Panc1 (cell line): ENCODE measurements around the gene MPP2. TPM values are rescaled to one million over a fixed set of nuclear protein-coding genes. Genes with fewer than 3 reads are reported as not detected.

Source experiments
- ATAC-seq: fragments of 200-7000 bp; cut with Tn5 transposase; 2 replicates; pipeline ENCODE4 v1.9.1; 2020; ENCODE audit warnings: mild to moderate bottlenecking, moderate library complexity
- BruUV-seq: library from RNA; stranded (reverse); fragments of 400-500 nt; replicated peaks from 2 replicates; lab custom pipeline; 2021; lab: Mats Ljungman, UMichigan
- CTCF ChIA-PET: fragments of 300-600 bp; sonication (Branson Sonifier 250); formaldehyde crosslinking; loops from one replicate; lab custom pipeline; 2022; ENCODE audit warnings: antibody characterized with exemption; lab: Charles Lee
- POLR2A ChIA-PET: fragments of 300-600 bp; sonication (Branson Sonifier 250); formaldehyde crosslinking; loops from one replicate; lab custom pipeline; 2022; ENCODE audit warnings: antibody characterized with exemption; lab: Charles Lee
- DNase-seq: peaks from one replicate; pipeline ENCODE4 v3.0.0-alpha.2; 2010; ENCODE audit warnings: low read depth, low spot score
- H3K27ac ChIP-seq: 2 replicates; pipeline ENCODE4 v1.5.1; 2011; ENCODE audit warnings: mild to moderate bottlenecking, low read length, inconsistent platforms
- H3K27me3 ChIP-seq: fragments of 200-500 bp; sonication (Bioruptor generic); 2 replicates; pipeline ENCODE4 v1.6.0; 2014; ENCODE audit warnings: low read length, inconsistent platforms; ENCODE audit not compliant: control insufficient read depth, insufficient read depth
- H3K36me3 ChIP-seq: fragments of 200-500 bp; sonication (Bioruptor generic); 2 replicates; pipeline ENCODE4 v1.5.1; 2014; ENCODE audit warnings: inconsistent platforms, mild to moderate bottlenecking, low read length, moderate library complexity; ENCODE audit not compliant: control insufficient read depth, insufficient read depth
- H3K4me1 ChIP-seq: 2 replicates; pipeline ENCODE4 v1.5.1; 2011; ENCODE audit warnings: inconsistent platforms, mild to moderate bottlenecking, low read length, moderate library complexity; ENCODE audit not compliant: control insufficient read depth, insufficient read depth
- H3K4me3 ChIP-seq, 2 experiments: 2 replicates each; pipeline ENCODE4 v1.5.1; 2011 to 2012; ENCODE audit warnings: low read depth in 2 of 2, low read length in 2 of 2, mild to moderate bottlenecking in 2 of 2, inconsistent platforms in 1 of 2, moderate library complexity in 1 of 2
- H3K9me3 ChIP-seq: fragments of 200-500 bp; sonication (Bioruptor generic); 2 replicates; pipeline ENCODE4 v1.5.1; 2014; ENCODE audit warnings: low read depth, mild to moderate bottlenecking, inconsistent platforms, low read length, moderate library complexity; ENCODE audit not compliant: control insufficient read depth, insufficient read depth
- CTCF ChIP-seq: fragments of 450-650 bp; IDR thresholded peaks from 2 replicates; pipeline ENCODE4 v1.5.1; 2017; ENCODE audit warnings: mild to moderate bottlenecking
- POLR2AphosphoS5 ChIP-seq: IDR thresholded peaks from 2 replicates; pipeline ENCODE4 v1.6.1; 2012; ENCODE audit warnings: mild to moderate bottlenecking, low read depth, low read length, moderate library complexity
- REST ChIP-seq, 2 experiments: IDR thresholded peaks; 2 replicates each; pipeline ENCODE4 v1.6.1; 2011 to 2012; ENCODE audit warnings: low read depth in 2 of 2, control low read depth in 1 of 2, low read length in 1 of 2, mild to moderate bottlenecking in 1 of 2, moderate library complexity in 1 of 2; ENCODE audit not compliant: insufficient read depth in 1 of 2
- SIN3A ChIP-seq: IDR thresholded peaks from 2 replicates; pipeline ENCODE4 v1.6.1; 2012; ENCODE audit warnings: low read depth, mild to moderate bottlenecking, low read length, moderate library complexity, borderline replicate concordance; ENCODE audit not compliant: insufficient read depth
- TCF7L2 ChIP-seq: IDR thresholded peaks from 2 replicates; pipeline ENCODE4 v1.6.1; 2011; ENCODE audit warnings: mild to moderate bottlenecking, low read depth, low read length, inconsistent platforms
- in situ Hi-C: cut with HindIII; loops from 2 replicates; pipeline ENCODE4 v1.10.0; 2016; ENCODE audit warnings: low sequenced_read_pairs, low pct_unique_long_range_greater_than_20kb
- intact Hi-C: fragments of 100-400 bp; cut with micrococcal nuclease; formaldehyde crosslinking; loops from one replicate; pipeline ENCODE4 v1.10.0; 2022; ENCODE audit not compliant: unreplicated experiment
- total RNA-seq: library from RNA; stranded (reverse); gene quantifications from one replicate; pipeline ENCODE4 v1.2.1, GENCODE V29; 2021; ENCODE audit not compliant: unreplicated experiment

Gene MPP2
- total RNA-seq, 1 experiment from 2014 or later, result 3.5 TPM

GRCh38 chr17:43840814-43841213 is 66.5 kb downstream of the MPP2 start:
- in situ Hi-C loops (no loop called here), intact Hi-C loops (no loop called here)
- no peaks in the 10 kb centered on the region for H3K36me3 ChIP-seq
- BruUV-seq, result no TSS peak
- ATAC-seq, result peak; percentile 54; the same call in 1 of the 2 replicates
- H3K4me3 ChIP-seq, result no peak overlapping the region
- ChIA-PET POLR2A (no interaction called here), CTCF (no interaction called here)
- no peaks in the 10 kb centered on the region for H3K9me3 ChIP-seq
- H3K4me1 ChIP-seq, result peaks cover 27% of the 10 kb centered on the region
- H3K27ac ChIP-seq, result no peak overlapping the region
- H3K27me3 ChIP-seq, result no peaks in the 10 kb centered on the region
- DNase-seq, result no peak
- TF ChIP-seq CTCF (peak; percentile 55; the same call in 1 of the 2 replicates), POLR2AphosphoS5 (no peak)

DNA sequence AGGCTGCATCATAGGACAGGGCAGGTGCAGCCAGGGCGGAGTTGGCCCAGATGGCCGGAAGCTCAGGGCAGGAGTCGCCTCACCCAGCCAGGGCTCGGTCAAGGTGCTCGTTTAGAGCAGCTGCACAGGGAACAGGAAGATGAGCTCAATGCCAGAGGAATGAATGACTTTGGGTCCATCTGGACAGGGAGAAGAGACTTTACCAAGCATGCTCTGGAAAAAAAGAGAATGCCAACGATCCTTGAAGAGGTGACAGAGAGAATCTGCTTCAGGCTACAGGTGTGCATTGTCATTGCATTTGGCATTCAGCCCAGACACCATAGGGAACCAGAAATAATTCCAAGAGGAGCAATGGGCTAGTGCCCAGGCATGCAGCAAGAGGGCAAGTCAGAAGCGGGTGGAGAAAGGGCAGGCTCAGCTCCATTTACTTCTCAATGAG is 67.6 kb downstream of the MPP2 start:
- Histone ChIP-seq H3K4me3 (no peak overlapping the region), H3K9me3 (no peaks in the 10 kb centered on the region), H3K27ac (no peak overlapping the region), H3K27me3 (no peaks in the 10 kb centered on the region), H3K36me3 (no peaks in the 10 kb centered on the region), H3K4me1 (peaks cover 27% of the 10 kb centered on the region)
- no TSS peak for BruUV-seq
- ChIA-PET POLR2A (no interaction called here), CTCF (no interaction called here)
- TF ChIP-seq CTCF (no peak), SIN3A (no peak), POLR2AphosphoS5 (no peak), REST (IDR thresholded peaks at IDR 0.05; ENCODE audit: insufficient read depth in 1 of 2, low read depth in 2 of 2, low read length in 1 of 2) (no peak), TCF7L2 (no peak)
- DNase-seq (no peak), ATAC-seq (peak; percentile 65)
- in situ Hi-C loops (no loop called here), intact Hi-C loops (no loop called here)

DNA sequence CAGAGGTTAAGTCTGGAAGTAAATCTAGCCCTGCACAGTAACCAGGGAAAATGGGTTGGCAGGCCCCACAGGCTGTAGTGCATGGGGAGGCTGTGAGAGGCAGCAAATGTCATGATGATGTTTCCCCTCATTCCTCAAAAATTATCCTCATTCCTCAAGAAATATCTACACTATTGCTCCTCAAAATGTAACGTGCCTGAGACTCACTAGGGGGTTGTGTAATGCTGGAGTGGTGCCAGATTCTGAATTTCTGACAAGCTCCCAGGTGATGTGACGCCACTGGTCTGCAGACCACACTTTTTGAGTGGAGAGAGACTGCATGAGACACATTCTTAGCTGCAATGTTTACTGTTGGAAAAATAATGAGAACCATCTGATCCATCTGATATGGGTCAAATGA is 73.2 kb downstream of the MPP2 start:
- no TSS peak for BruUV-seq
- CTCF ChIA-PET, result no interaction called here
- Histone ChIP-seq H3K27ac (no peak overlapping the region), H3K27me3 (no peaks in the 10 kb centered on the region), H3K4me1 (peaks cover under 1% of the 10 kb centered on the region), H3K36me3 (no peaks in the 10 kb centered on the region), H3K4me3 (no peak overlapping the region), H3K9me3 (no peaks in the 10 kb centered on the region)
- in situ Hi-C loops, result no loop called here
- ATAC-seq, result no peak
- DNase-seq, result no peak
- TF ChIP-seq TCF7L2, result no peak
- intact Hi-C loops, result no loop called here
- POLR2A ChIA-PET, result no interaction called here
